HPDE6-E6E7 (cell line): Measurements from ENCODE around the gene UTS2B.

Experiments
- DNase-seq: peaks from one replicate; pipeline ENCODE4 v3.0.0; 2011; ENCODE audit warnings: missing footprints; ENCODE audit errors: extremely low spot score

Gene UTS2B

GRCh38 chr3:191321019-191321767 lies 9.1 kb downstream of the UTS2B start:
- no peak for DNase-seq

- no peak for DNase-seq
These were observed 10.0 kb downstream of the UTS2B start for GRCh38 chr3:191320316-191320715.

DNA sequence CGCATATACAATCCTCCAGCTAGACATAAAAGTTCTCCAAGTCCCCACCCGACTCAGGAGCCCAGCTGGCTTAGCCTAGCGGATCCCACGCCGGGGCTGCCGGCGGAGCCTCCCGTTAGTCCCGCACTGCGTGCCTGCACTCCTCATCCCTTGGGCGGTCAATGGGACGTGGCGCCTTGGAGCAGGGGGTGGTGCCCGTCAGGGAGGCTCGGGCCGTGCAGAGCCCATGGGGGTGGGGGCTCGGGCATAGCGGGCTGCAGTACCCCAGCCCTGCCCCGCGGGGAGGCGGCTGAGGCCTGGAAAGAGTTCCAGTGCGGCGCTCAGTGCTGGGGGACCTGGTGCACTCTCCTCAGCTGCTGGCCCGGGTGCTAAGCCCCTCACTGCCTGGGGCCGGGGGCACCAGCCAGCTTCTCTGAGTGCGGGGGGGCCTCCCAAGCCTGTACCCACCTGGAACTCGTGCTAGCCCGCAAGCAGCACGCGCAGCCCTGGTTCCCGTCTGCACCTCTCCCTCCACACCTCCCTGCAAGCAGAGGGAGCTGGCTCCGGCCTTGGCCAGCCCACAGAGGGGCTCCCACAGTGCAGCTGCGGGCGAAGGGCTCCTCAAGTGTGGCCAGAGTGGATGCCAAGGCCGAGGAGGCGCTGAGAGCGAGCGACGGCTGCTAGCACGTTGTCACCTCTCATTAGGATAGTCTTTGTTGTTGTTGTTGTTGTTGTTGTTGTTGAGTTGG lies 13.3 kb downstream of the UTS2B start:
- no peak for DNase-seq

DNA sequence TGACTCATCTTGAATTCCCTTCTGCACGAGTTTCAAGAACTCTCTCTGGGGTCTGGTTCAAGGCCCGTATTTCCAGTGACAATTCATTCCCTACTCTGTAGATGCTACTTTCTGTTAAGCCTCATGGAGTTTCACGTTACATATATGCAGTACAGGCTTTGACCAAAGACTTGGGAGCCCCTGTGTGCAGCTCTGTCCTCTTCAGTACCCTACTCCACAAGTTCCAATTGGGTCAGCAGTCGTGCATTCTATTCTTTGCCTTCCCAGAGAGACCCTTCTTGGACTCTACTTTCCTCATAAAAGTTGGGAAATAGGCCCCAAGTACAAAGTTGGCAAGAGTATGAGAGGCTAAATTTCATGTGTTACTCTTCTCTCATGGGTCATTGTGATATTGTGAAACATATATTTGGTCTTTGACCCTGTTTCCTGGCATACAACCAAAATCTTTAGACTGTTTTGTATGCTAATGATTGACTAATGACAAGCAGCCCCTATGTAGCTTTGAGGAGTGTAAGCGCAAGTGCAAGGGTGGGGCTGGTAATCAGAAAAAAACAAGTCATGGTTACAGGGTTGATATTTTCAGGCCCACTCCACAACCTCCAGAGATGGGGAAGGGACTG lies 16.1 kb downstream of the UTS2B start:
- no peak for DNase-seq

DNA sequence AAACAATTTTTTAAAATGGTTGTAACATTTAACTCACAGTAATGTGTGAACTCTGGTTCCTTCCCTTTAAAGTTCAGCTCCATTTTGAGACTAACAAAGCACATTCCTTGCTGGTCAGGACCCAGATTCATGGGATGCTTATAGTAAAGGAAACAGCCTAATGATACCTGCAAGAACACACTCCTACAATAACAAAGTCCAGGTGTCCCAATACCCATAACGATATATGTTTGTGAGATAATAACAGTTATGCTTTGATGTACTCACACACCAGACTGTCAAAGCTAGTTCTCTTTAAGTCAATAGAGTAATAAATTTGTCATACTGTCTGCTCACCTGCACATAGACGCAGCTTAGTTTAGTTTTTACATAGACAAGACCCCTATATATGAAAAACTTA lies 17.0 kb downstream of the UTS2B start:
- DNase-seq, result no peak

GRCh38 chr3:191307341-191307740 lies 23.0 kb downstream of the UTS2B start:
- DNase-seq, result no peak

DNA sequence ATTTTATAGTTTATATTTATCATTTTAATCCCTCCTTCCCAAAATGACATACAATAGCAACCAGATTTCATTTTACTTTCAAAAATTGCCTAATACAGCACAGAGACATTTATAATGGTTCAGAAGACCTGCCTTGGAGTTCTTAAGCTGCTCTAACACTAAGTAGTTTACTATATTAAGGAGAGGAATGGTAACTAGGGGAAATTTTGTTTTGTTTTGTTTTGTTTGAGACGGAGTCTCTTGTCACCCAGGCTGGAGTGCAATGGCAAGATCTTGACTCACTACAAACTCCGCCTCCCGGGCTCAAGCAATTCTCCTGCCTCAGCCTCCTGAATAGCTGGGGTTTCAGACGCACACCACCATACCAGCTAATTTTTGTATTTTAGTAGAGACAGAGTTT lies 23.9 kb downstream of the UTS2B start:
- no peak for DNase-seq

DNA sequence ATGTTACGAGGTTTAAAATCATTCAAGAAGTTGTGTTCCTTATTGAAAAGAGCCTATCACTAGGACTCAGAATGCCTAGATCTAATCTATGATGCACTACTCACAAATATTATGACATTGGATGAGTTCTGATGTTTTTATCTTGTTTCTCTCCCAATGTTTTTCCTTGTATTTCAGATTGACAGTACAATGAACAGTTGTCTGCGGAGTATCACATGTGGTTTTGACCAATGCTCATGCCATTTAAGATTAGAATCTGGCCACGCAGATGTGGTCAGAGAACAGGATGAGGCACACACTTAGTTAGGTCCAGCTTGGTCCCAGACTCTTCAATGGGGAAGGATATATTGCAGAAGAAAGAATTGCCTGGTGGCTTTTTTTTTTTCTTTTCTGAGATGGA lies 26.7 kb downstream of the UTS2B start:
- DNase-seq, result no peak

GRCh38 chr3:191302451-191302850 lies 27.9 kb downstream of the UTS2B start:
- no peak for DNase-seq

DNA sequence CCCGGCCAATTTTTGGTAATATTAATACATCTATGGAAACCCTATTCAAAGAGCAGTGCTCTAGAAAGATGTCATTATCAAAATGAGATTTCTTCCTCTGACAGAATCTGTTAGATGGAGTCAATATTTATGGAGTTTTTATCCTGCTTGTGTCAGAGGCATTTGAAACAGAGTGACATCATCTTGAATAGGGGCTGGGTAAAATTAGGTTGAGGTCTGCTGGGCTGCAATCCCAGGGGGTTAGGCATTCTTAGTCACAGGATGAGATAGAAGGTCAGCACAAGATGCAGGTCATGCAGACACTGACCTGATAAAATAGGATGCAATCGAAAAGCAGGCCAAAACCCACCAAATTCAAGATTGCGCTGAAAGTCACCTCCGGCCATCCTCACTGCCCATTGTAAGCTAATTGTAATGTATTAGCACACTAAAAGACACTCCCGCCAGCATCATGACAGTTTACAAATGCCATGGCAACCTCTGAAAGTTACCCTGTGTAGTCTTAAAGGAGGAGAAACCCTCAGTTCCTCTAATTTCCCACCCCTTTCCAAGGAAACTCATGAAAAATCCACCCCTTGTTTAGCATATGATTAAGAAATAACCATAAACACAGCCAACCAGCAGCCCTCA lies 28.4 kb downstream of the UTS2B start:
- no peak for DNase-seq

GRCh38 chr3:191301017-191301416 lies 29.3 kb downstream of the UTS2B start:
- no peak for DNase-seq

DNA sequence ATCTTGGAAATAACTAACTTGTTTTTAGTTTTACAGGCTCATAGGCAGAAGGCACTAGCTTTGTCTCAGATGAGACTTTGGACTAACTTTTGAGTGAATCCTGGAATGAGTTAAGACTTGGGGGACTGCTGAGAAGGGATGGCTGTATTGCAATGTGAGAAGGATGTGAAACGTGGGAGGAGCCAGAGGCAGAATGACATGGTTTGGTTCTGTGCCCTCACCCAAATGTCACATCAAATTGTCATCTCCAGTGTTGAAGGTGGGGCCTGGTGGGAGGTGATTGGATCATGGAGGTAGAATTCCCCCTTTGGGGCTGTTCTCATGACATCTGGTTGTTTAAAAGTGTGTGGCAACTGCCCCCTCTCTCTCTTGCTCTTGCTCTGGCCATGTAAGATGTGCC lies 29.9 kb downstream of the UTS2B start:
- no peak for DNase-seq

GRCh38 chr3:191298846-191299245 lies 31.5 kb downstream of the UTS2B start:
- no peak for DNase-seq

GRCh38 chr3:191296041-191296541 lies 34.2 kb downstream of the UTS2B start:
- no peak for DNase-seq

GRCh38 chr3:191294291-191294690 lies 36.0 kb downstream of the UTS2B start:
- DNase-seq, result no peak

GRCh38 chr3:191292243-191293015 lies 37.9 kb downstream of the UTS2B start:
- DNase-seq, result no peak

- no peak for DNase-seq
These were observed 39.9 kb downstream of the UTS2B start for GRCh38 chr3:191290311-191291025.

DNA sequence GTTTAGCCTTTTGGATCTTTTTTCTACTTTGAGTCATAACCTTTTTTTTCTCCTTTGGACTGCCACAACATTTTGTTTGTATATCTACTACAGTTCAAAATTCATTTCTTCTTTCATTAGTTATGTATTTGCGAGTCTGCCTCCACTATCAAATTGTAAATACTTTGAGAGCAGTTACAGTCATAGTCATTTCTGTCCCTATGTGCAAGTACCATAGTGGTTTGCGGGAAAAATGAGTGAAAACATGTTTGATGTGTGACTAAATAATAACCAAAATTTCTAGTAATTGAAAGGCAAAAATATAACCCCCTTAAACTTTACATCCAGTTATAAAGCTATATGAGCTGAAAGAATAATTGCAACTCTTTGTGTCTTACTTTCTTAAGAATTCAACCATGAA lies 46.9 kb downstream of the UTS2B start:
- no peak for DNase-seq

GRCh38 chr3:191282251-191283185 lies 47.8 kb downstream of the UTS2B start:
- no peak for DNase-seq

- DNase-seq, result no peak
These were observed 49.4 kb downstream of the UTS2B start for GRCh38 chr3:191280882-191281281.
